Thymus (tissue), 11 donors: ENCODE data around the gene CARD11. TPM values are rescaled to one million over a fixed set of nuclear protein-coding genes. Genes with fewer than 3 reads are reported as not detected.

ENCODE experiments used
- DNase-seq, 9 donors: peaks; one replicate each; pipeline ENCODE4 v3.0.0-alpha.2; 2013; ENCODE audit warnings: low spot score in 9 of 9, low read depth in 6 of 9, missing footprints in 1 of 9
- H3K27ac ChIP-seq, 2 donors: one replicate each; pipeline ENCODE4 v1.5.1; 2013; ENCODE audit warnings: control low read depth in 1 of 2, low read depth in 1 of 2, low read length in 1 of 2, mild to moderate bottlenecking in 1 of 2, moderate library complexity in 1 of 2
- H3K27me3 ChIP-seq, 2 donors: one replicate each; pipeline ENCODE4 v1.5.1; 2013; ENCODE audit warnings: low read length in 1 of 2; ENCODE audit not compliant: control insufficient read depth in 2 of 2, insufficient read depth in 1 of 2
- H3K36me3 ChIP-seq, 2 donors: one replicate each; pipeline ENCODE4 v1.5.1; 2013; ENCODE audit warnings: low read length in 1 of 2, mild to moderate bottlenecking in 1 of 2, moderate library complexity in 1 of 2; ENCODE audit not compliant: control insufficient read depth in 2 of 2, insufficient read depth in 2 of 2
- H3K4me1 ChIP-seq, 2 donors: one replicate each; pipeline ENCODE4 v1.5.1; 2013; ENCODE audit warnings: low read length in 2 of 2; ENCODE audit not compliant: control insufficient read depth in 2 of 2, insufficient read depth in 2 of 2
- H3K4me3 ChIP-seq, 2 donors: one replicate each; pipeline ENCODE4 v1.5.1; 2013; ENCODE audit warnings: low read length in 2 of 2, control low read depth in 1 of 2, mild to moderate bottlenecking in 1 of 2
- H3K9me3 ChIP-seq, 2 donors: one replicate each; pipeline ENCODE4 v1.5.1; 2013; ENCODE audit warnings: low read length in 1 of 2, mild to moderate bottlenecking in 1 of 2; ENCODE audit not compliant: control insufficient read depth in 2 of 2, insufficient read depth in 1 of 2
- WGBS: extraction: QIAGEN DNeasy Blood & Tissue Kit; methylation state at CpG from one replicate; pipeline ENCODE4 v1.1.7; 2013; 5-methylcytosine and 5-hydroxymethylcytosine counted together
- polyA plus RNA-seq: library from polyadenylated mRNA; stranded (reverse); fragments of 200-250 nt; gene quantifications from one replicate; pipeline ENCODE4 v1.2.3, GENCODE V29; 2013
- total RNA-seq: library from RNA; stranded (reverse); fragments of 120-200 nt; gene quantifications from one replicate; pipeline ENCODE4 v1.2.4, GENCODE V29; 2013
- donor health status: healthy.

CARD11 gene
- total and polyA plus RNA-seq, 2 donors: 7.2 to 19.4 TPM

- Histone ChIP-seq H3K36me3 (no peaks in the 10 kb centered on the region), H3K4me1 (no peaks in the 10 kb centered on the region), H3K4me3 (no peak overlapping the region), H3K27ac (no peak overlapping the region), H3K27me3 (no peaks in the 10 kb centered on the region), H3K9me3 (peaks cover 0 to 12% of the 10 kb centered on the region in 2 donors)
- 93% methylated on average over 7 of the region's 7 CpGs for WGBS
- DNase-seq: no peak
These were observed 34.8 kb upstream of the CARD11 start for GRCh38 chr7:3078514-3078913.

DNA sequence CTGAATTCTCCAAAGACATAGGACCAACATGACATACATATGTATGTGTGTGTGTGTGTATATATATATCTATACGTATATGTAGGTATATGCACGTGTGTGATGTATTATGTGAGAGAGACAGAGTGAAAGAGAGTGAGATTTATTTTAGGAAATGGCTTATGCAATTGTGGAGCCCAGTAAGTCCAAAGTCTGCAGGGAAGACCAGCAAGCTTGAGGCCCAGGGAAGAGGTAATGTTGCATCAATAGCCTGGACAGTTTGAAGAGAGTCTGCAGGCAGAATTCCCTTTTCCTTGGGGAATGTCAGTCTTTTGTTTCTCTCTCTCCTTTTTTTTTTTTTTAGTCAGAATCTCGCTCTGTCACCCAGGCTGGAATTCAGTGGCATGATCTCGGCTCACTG, 33.0 kb upstream of the CARD11 start:
- no peaks in the 10 kb centered on the region for H3K36me3 ChIP-seq
- H3K4me1 ChIP-seq: no peaks in the 10 kb centered on the region
- no peak for DNase-seq
- no peak overlapping the region for H3K27ac ChIP-seq
- no peak overlapping the region for H3K4me3 ChIP-seq
- 96% methylated on average over 4 of the region's 4 CpGs for WGBS
- no peaks in the 10 kb centered on the region for H3K27me3 ChIP-seq
- peaks cover 0 to 12% of the 10 kb centered on the region in 2 donors for H3K9me3 ChIP-seq

- whole genome bisulfite sequencing: 94% methylated on average over 3 of the region's 3 CpGs
- no peak for DNase-seq
- H3K27me3 ChIP-seq: no peaks in the 10 kb centered on the region
- no peaks in the 10 kb centered on the region for H3K36me3 ChIP-seq
- peaks cover 0 to 12% of the 10 kb centered on the region in 2 donors for H3K9me3 ChIP-seq
- H3K4me3 ChIP-seq: no peak overlapping the region
- no peak overlapping the region for H3K27ac ChIP-seq
- no peaks in the 10 kb centered on the region for H3K4me1 ChIP-seq
These were observed 32.5 kb upstream of the CARD11 start for GRCh38 chr7:3076163-3076562.

DNA sequence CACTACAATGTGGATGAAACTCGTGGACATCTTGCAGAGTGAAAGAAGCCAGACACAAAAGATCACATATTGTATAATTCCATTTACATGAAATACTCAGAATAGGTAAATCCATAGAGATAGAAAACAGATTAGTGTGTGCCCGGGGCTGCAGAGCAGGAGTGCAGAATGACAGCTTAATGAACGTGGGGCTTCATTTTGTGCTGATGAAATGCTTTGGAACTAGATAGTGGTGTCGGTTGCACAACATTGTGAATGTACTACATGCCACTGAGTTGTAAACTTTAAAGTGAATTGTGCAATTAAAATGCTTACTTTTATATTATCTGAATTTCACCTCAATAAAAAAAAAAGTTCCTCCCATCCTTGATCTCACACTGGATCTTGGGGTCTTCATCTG, 31.8 kb upstream of the CARD11 start:
- no peak overlapping the region for H3K4me3 ChIP-seq
- H3K4me1 ChIP-seq: no peaks in the 10 kb centered on the region
- H3K27ac ChIP-seq: no peak overlapping the region
- WGBS: 95% methylated on average over 4 of the region's 4 CpGs
- peaks cover 0 to 12% of the 10 kb centered on the region in 2 donors for H3K9me3 ChIP-seq
- no peak for DNase-seq
- no peaks in the 10 kb centered on the region for H3K27me3 ChIP-seq
- H3K36me3 ChIP-seq: no peaks in the 10 kb centered on the region

DNA sequence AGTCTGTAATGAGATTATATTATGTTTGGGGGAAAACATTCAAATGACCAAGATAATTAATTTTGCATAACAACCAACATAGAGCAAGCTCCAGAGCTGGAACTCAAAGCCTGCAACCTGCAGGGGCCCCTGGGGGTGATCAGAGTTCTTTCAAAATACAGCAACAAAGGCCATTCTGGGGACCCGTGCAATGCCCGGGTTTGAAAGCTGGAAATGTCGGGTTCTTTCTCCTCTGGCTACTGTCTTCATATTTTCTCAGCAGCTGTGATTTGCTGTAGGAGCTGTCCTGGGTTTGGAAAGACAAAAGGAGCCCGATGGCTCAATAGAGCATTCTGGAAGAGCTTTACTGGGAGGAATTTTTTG, 30.8 kb upstream of the CARD11 start:
- Histone ChIP-seq H3K4me3 (no peak overlapping the region), H3K27ac (no peak overlapping the region), H3K27me3 (no peaks in the 10 kb centered on the region), H3K4me1 (peaks cover 0 to 6% of the 10 kb centered on the region in 2 donors), H3K36me3 (no peaks in the 10 kb centered on the region), H3K9me3 (peaks cover 0 to 6% of the 10 kb centered on the region in 2 donors)
- WGBS: 96% methylated on average over 4 of the region's 4 CpGs
- DNase-seq: no peak

GRCh38 chr7:3073763-3074458, 30.2 kb upstream of the CARD11 start:
- Histone ChIP-seq H3K4me1 (peaks cover 0 to 7% of the 10 kb centered on the region in 2 donors), H3K36me3 (no peaks in the 10 kb centered on the region), H3K4me3 (no peak overlapping the region), H3K9me3 (peaks cover 0 to 6% of the 10 kb centered on the region in 2 donors), H3K27me3 (no peaks in the 10 kb centered on the region), H3K27ac (no peak overlapping the region)
- DNase-seq: no peak
- WGBS: 92% methylated on average over 6 of the region's 6 CpGs

DNA sequence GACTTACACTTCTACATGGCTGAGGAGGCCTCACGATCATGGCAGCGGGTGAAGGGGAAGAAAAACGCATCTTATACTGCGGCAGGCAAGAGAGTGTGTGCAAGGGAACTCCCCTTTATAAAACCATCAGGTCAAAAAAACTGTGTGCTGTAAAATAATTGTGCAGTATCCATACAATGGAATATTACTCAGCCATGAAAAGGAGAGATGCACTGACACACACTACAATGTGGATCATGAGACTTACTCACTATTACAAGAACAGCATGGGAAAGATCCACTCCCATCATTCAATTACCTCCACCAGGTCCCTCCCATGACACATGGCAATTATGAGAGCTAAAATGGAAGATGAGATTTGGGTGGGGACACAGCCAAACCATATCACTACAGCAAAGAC, 27.2 kb upstream of the CARD11 start:
- H3K27me3 ChIP-seq: no peaks in the 10 kb centered on the region
- no peak for DNase-seq
- H3K4me3 ChIP-seq: no peak overlapping the region
- H3K27ac ChIP-seq: no peak overlapping the region
- H3K36me3 ChIP-seq: no peaks in the 10 kb centered on the region
- H3K9me3 ChIP-seq: peaks cover 0 to under 1% of the 10 kb centered on the region in 2 donors
- H3K4me1 ChIP-seq: peaks cover 0 to 18% of the 10 kb centered on the region in 2 donors
- 75% methylated on average over 4 of the region's 4 CpGs for WGBS

- no peak overlapping the region for H3K27ac ChIP-seq
- no peak for DNase-seq
- WGBS: 69% methylated on average over 10 of the region's 10 CpGs
- H3K4me1 ChIP-seq: peaks cover 2 to 27% of the 10 kb centered on the region in 2 donors
- H3K9me3 ChIP-seq: peaks cover 0 to 3% of the 10 kb centered on the region in 2 donors
- no peaks in the 10 kb centered on the region for H3K27me3 ChIP-seq
- H3K4me3 ChIP-seq: no peak overlapping the region
- H3K36me3 ChIP-seq: no peaks in the 10 kb centered on the region
These were observed 26.2 kb upstream of the CARD11 start for GRCh38 chr7:3069771-3070449.

- DNase-seq: no peak
- no peak overlapping the region for H3K4me3 ChIP-seq
- H3K4me1 ChIP-seq: peaks cover 3 to 40% of the 10 kb centered on the region in 2 donors
- WGBS: 69% methylated on average over 4 of the region's 4 CpGs
- peaks cover 0 to 3% of the 10 kb centered on the region in 2 donors for H3K9me3 ChIP-seq
- H3K27me3 ChIP-seq: no peaks in the 10 kb centered on the region
- no peak overlapping the region for H3K27ac ChIP-seq
- H3K36me3 ChIP-seq: no peaks in the 10 kb centered on the region
These were observed 24.9 kb upstream of the CARD11 start for GRCh38 chr7:3068530-3068929.
